DOHH2 (cell line): ENCODE data around the gene LRRC3.
"Not testable (repeated sequence)": the region's sequence is repeated elsewhere in the genome, so short reads cannot be mapped to it uniquely, and the experiment has no call there.

Experiments
- H3F3A ChIP-seq: fragments of 200-600 bp; sonication (generic), shearing (Covaris generic); 2 replicates; pipeline ENCODE4 v1.6.0; 2016; ENCODE audit warnings: antibody characterized with exemption, mild to moderate bottlenecking; ENCODE audit not compliant: control insufficient read depth, insufficient read depth
- H3K27ac ChIP-seq: fragments of 200-600 bp; sonication (generic); 2 replicates; pipeline ENCODE4 v1.5.1; 2014; ENCODE audit warnings: low read depth, mild to moderate bottlenecking, low read length, moderate library complexity
- H3K27me3 ChIP-seq: fragments of 200-600 bp; sonication (generic); 2 replicates; pipeline ENCODE4 v1.6.1; 2014; ENCODE audit warnings: mild to moderate bottlenecking, low read length, mixed read lengths; ENCODE audit not compliant: control insufficient read depth
- H3K36me3 ChIP-seq: fragments of 200-600 bp; sonication (generic); 2 replicates; pipeline ENCODE4 v1.6.1; 2014; ENCODE audit warnings: mild to moderate bottlenecking, low read length, moderate library complexity, mixed read lengths; ENCODE audit not compliant: control insufficient read depth
- H3K4me1 ChIP-seq: fragments of 200-600 bp; sonication (generic); 2 replicates; pipeline ENCODE4 v1.6.1; 2014; ENCODE audit warnings: mild to moderate bottlenecking, low read length, mixed read lengths; ENCODE audit not compliant: control insufficient read depth
- H3K4me2 ChIP-seq: fragments of 200-600 bp; sonication (generic); 2 replicates; pipeline ENCODE4 v1.6.0; 2014; ENCODE audit warnings: mild to moderate bottlenecking, low read length, moderate library complexity
- H3K4me3 ChIP-seq: fragments of 200-600 bp; sonication (generic); 2 replicates; pipeline ENCODE4 v1.5.1; 2014; ENCODE audit warnings: mild to moderate bottlenecking, low read length, mixed read lengths
- H3K79me2 ChIP-seq: fragments of 200-600 bp; sonication (generic); 2 replicates; pipeline ENCODE4 v1.6.1; 2014; ENCODE audit warnings: mild to moderate bottlenecking, low read length, mixed read lengths; ENCODE audit not compliant: control insufficient read depth
- H3K9me2 ChIP-seq: fragments of 200-600 bp; sonication (generic); replicated peaks from 2 replicates; pipeline ENCODE4 v1.6.1; 2014; ENCODE audit warnings: mild to moderate bottlenecking, low read length, mixed read lengths; ENCODE audit not compliant: control insufficient read depth
- H3K9me3 ChIP-seq: fragments of 200-600 bp; sonication (generic); 2 replicates; pipeline ENCODE4 v1.6.1; 2014; ENCODE audit warnings: antibody characterized with exemption, low read length, mixed read lengths; ENCODE audit not compliant: control insufficient read depth, insufficient read depth
- H4K20me1 ChIP-seq: fragments of 200-600 bp; sonication (generic); 2 replicates; pipeline ENCODE4 v1.6.0; 2014; ENCODE audit warnings: low read depth, mild to moderate bottlenecking, antibody characterized with exemption, low read length, moderate library complexity; ENCODE audit not compliant: control insufficient read depth, insufficient read depth
- CTCF ChIP-seq: fragments of 200-600 bp; sonication (generic); IDR thresholded peaks from one replicate; pipeline ENCODE4 v1.5.1; 2014; ENCODE audit warnings: antibody characterized with exemption, mild to moderate bottlenecking, low read depth, low read length; ENCODE audit not compliant: poor library complexity, severe bottlenecking
- EZH2phosphoT487 ChIP-seq: fragments of 200-600 bp; sonication (generic); IDR thresholded peaks from 2 replicates; pipeline ENCODE4 v1.6.1; 2017; ENCODE audit warnings: borderline replicate concordance, mild to moderate bottlenecking, antibody characterized with exemption, low read length, moderate library complexity, mixed read lengths

LRRC3 gene

GRCh38 chr21:44478801-44479167 lies 23.5 kb downstream of the LRRC3 start:
- Histone ChIP-seq H4K20me1 (no peaks in the 10 kb centered on the region), H3F3A (no peaks in the 10 kb centered on the region), H3K9me3 (no peaks in the 10 kb centered on the region), H3K27ac (no peak overlapping the region), H3K4me1 (no peaks in the 10 kb centered on the region), H3K36me3 (no peaks in the 10 kb centered on the region), H3K4me3 (no peak overlapping the region), H3K9me2 (no peaks in the 10 kb centered on the region), H3K4me2 (no peak overlapping the region), H3K79me2 (no peaks in the 10 kb centered on the region), H3K27me3 (no peaks in the 10 kb centered on the region)
- TF ChIP-seq CTCF (no peak), EZH2phosphoT487 (no peak)

- not testable (repeated sequence) for H3K27ac ChIP-seq, H3K4me2 ChIP-seq, H3F3A ChIP-seq, H3K36me3 ChIP-seq, H3K4me1 ChIP-seq, H3K9me2 ChIP-seq, H4K20me1 ChIP-seq, H3K79me2 ChIP-seq, H3K4me3 ChIP-seq, H3K27me3 ChIP-seq, H3K9me3 ChIP-seq
- peak; percentile 43 for TF ChIP-seq CTCF
Measured at GRCh38 chr21:44479556-44480199, 24.4 kb downstream of the LRRC3 start.

- H3K4me1 ChIP-seq: no peaks in the 10 kb centered on the region
- no peaks in the 10 kb centered on the region for H3K9me3 ChIP-seq
- no peaks in the 10 kb centered on the region for H3K27me3 ChIP-seq
- H3K4me2 ChIP-seq: no peak overlapping the region
- H3K79me2 ChIP-seq: no peaks in the 10 kb centered on the region
- no peaks in the 10 kb centered on the region for H3K9me2 ChIP-seq
- TF ChIP-seq CTCF: no peak
- TF ChIP-seq EZH2phosphoT487: no peak
- H4K20me1 ChIP-seq: no peaks in the 10 kb centered on the region
- no peaks in the 10 kb centered on the region for H3K36me3 ChIP-seq
- no peak overlapping the region for H3K27ac ChIP-seq
- no peaks in the 10 kb centered on the region for H3F3A ChIP-seq
- H3K4me3 ChIP-seq: no peak overlapping the region
Measured at GRCh38 chr21:44480200-44481053, 25.1 kb downstream of the LRRC3 start.
